Keratinocyte (primary cell): ENCODE data around the gene SMC4. TPM values are rescaled to one million over a fixed set of nuclear protein-coding genes. Genes with fewer than 3 reads are reported as not detected.
A peak's percentile ranks its signal among the peaks of the same experiment; 100 is the strongest.
"Not testable (repeated sequence)": the region's sequence is repeated elsewhere in the genome, so short reads cannot be mapped to it uniquely, and the experiment has no call there.

Experiments
- DNase-seq: peaks from one replicate; pipeline ENCODE4 v3.0.0-alpha.2; 2011; ENCODE audit warnings: low read depth, missing footprints, low spot score
- FAIRE-seq: peaks from 2 replicates; lab custom pipeline; 2011; peaks lifted over from hg19 to GRCh38; lab: Jason Lieb, UNC
- H2AFZ ChIP-seq: 2 replicates; pipeline ENCODE4 v1.6.0; 2012; ENCODE audit warnings: low read length, control low read depth, inconsistent platforms; ENCODE audit not compliant: control insufficient read depth
- H3K27ac ChIP-seq: 2 replicates; pipeline ENCODE4 v1.5.1; 2011; ENCODE audit warnings: low read length; ENCODE audit not compliant: control insufficient read depth, insufficient read depth
- H3K27me3 ChIP-seq: 3 replicates; pipeline ENCODE4 v1.6.0; 2011; ENCODE audit warnings: low read length; ENCODE audit not compliant: control insufficient read depth, insufficient read depth; ENCODE audit errors: extremely low read depth
- H3K36me3 ChIP-seq, 2 experiments: 2 replicates in 1 of 2; 3 replicates in 1 of 2; pipeline ENCODE4 v1.5.1; 2011; ENCODE audit warnings: low read length in 2 of 2, mild to moderate bottlenecking in 1 of 2; ENCODE audit not compliant: control insufficient read depth in 2 of 2, insufficient read depth in 2 of 2; ENCODE audit errors: extremely low read depth in 1 of 2
- H3K4me1 ChIP-seq: 3 replicates; pipeline ENCODE4 v1.5.1; 2011; ENCODE audit warnings: low read length; ENCODE audit not compliant: control insufficient read depth, insufficient read depth; ENCODE audit errors: extremely low read depth
- H3K4me2 ChIP-seq: 3 replicates; pipeline ENCODE4 v1.6.0; 2011; ENCODE audit warnings: low read depth, low read length; ENCODE audit not compliant: control insufficient read depth, insufficient read depth; ENCODE audit errors: extremely low read depth
- H3K4me3 ChIP-seq, 3 experiments: fragments of 200-600 bp in 1 of 3; sonication (generic) in 1 of 3; 2 replicates in 2 of 3; 3 replicates in 1 of 3; pipeline ENCODE4 v1.5.1; 2011 to 2016; ENCODE audit warnings: low read length in 3 of 3, mild to moderate bottlenecking in 3 of 3, control low read depth in 2 of 3, inconsistent platforms in 1 of 3, low read depth in 1 of 3, mixed read lengths in 1 of 3, mixed run types in 1 of 3, moderate library complexity in 1 of 3; ENCODE audit not compliant: control insufficient read depth in 2 of 3, insufficient read depth in 2 of 3; ENCODE audit errors: extremely low read depth in 1 of 3
- H3K79me2 ChIP-seq: 2 replicates; pipeline ENCODE4 v1.6.0; 2012; ENCODE audit warnings: low read length; ENCODE audit not compliant: control insufficient read depth, insufficient read depth
- H3K9ac ChIP-seq: 3 replicates; pipeline ENCODE4 v1.6.0; 2011; ENCODE audit warnings: low read length; ENCODE audit not compliant: control insufficient read depth, insufficient read depth; ENCODE audit errors: extremely low read depth
- H3K9me1 ChIP-seq: 3 replicates; pipeline ENCODE4 v1.6.0; 2011; ENCODE audit warnings: low read length; ENCODE audit not compliant: control insufficient read depth, insufficient read depth; ENCODE audit errors: extremely low read depth
- H3K9me3 ChIP-seq: 2 replicates; pipeline ENCODE4 v1.5.1; 2012; ENCODE audit warnings: low read depth, low read length; ENCODE audit not compliant: control insufficient read depth
- H4K20me1 ChIP-seq: 3 replicates; pipeline ENCODE4 v1.6.0; 2011; ENCODE audit warnings: low read length; ENCODE audit not compliant: control insufficient read depth, insufficient read depth; ENCODE audit errors: extremely low read depth
- CTCF ChIP-seq, 3 experiments: IDR thresholded peaks in 1 of 3; conservative IDR thresholded peaks in 1 of 3; optimal IDR thresholded peaks in 1 of 3; 2 replicates in 2 of 3; 3 replicates in 1 of 3; pipeline versions ENCODE3 to v1.5.1; 2011; ENCODE audit warnings: low read length in 3 of 3, mild to moderate bottlenecking in 3 of 3, moderate library complexity in 2 of 3, control low read depth in 1 of 3, inconsistent platforms in 1 of 3; ENCODE audit not compliant: insufficient read depth in 2 of 3; ENCODE audit errors: extremely low read depth in 1 of 3
- EZH2 ChIP-seq: IDR thresholded peaks from one replicate; pipeline ENCODE4 v1.6.1; 2012; ENCODE audit warnings: inconsistent platforms, mild to moderate bottlenecking, low read length, moderate library complexity
- dilution Hi-C: fragments of 300-500 bp; cut with MboI; formaldehyde crosslinking; loops from one replicate; pipeline ENCODE4 v1.7.0; 2020; ENCODE audit warnings: low sequenced_read_pairs; ENCODE audit not compliant: extremely low pct_ligation_motif_present
- polyA minus RNA-seq, 3 experiments: library from RNA; depleted of rRNA, polyadenylated mRNA; stranded (reverse); fragments of >200 nt; gene quantifications; 1 replicate in 1 of 3; 2 replicates in 1 of 3; 3 replicates in 1 of 3; pipeline ENCODE4 v1.2.3, GENCODE V29; 2011
- polyA plus RNA-seq, 5 experiments: library from polyadenylated mRNA; depleted of rRNA in 3 of 5; stranded (reverse) in 3 of 5; stranded (forward) in 1 of 5; unstranded in 1 of 5; fragments of >200 nt; gene quantifications; 1 replicate in 1 of 5; 2 replicates in 3 of 5; 3 replicates in 1 of 5; pipeline versions ENCODE4 v1.2.1 to v1.2.3, GENCODE V29; 2011 to 2012; ENCODE audit warnings: missing spikeins in 2 of 5, low read depth in 1 of 5, low replicate concordance in 1 of 5

SMC4 gene
- polyA plus RNA-seq: 9.1 to 45.2 TPM (median 32.0 TPM) in 3 replicates
- 49.3 TPM for polyA plus RNA-seq (2011; ENCODE audit: low read depth)
- polyA plus RNA-seq (2011; cell fraction: cytosol; rRNA removed): 13.1 and 18.1 TPM in 2 replicates
- 17.9 and 33.4 TPM in 2 replicates for polyA plus RNA-seq (2011; cell fraction: nucleus; rRNA removed)
- polyA plus RNA-seq (2012; ENCODE audit: low replicate concordance): 10.0 and 34.1 TPM in 2 replicates
- polyA minus RNA-seq: 2.3 to 16.0 TPM (median 4.3 TPM) in 3 replicates
- 7.7 TPM for polyA minus RNA-seq (2011; cell fraction: cytosol; rRNA and poly(A)+ RNA removed)
- polyA minus RNA-seq (2011; cell fraction: nucleus; rRNA and poly(A)+ RNA removed): 13.7 and 16.4 TPM in 2 replicates

- H3K4me1 ChIP-seq: peaks cover 24% of the 10 kb centered on the region
- H3K4me3 ChIP-seq: peak within 1 kb of the TSS; percentile 72 to 100 (median 92)
- no peaks in the 10 kb centered on the region for H3K27me3 ChIP-seq
- H3K4me2 ChIP-seq: peak within 1 kb of the TSS; percentile 81
- FAIRE-seq (peak; percentile 92), DNase-seq (peak; percentile 76)
- no peaks in the 10 kb centered on the region for H3K9me1 ChIP-seq
- H3K27ac ChIP-seq: peak within 1 kb of the TSS; percentile 96
- H3K9ac ChIP-seq: peak within 1 kb of the TSS; percentile 97
- no peaks in the 10 kb centered on the region for H3K9me3 ChIP-seq
- no peak for TF ChIP-seq EZH2
- no peak for TF ChIP-seq CTCF (optimal IDR thresholded peaks at IDR 0.05 in 1 of 3, IDR thresholded peaks at IDR 0.05 in 1 of 3, conservative IDR thresholded peaks at IDR 0.05 in 1 of 3; ENCODE audit: extremely low read depth in 1 of 3, insufficient read depth in 2 of 3, low read length in 3 of 3)
- peaks cover 69% of the 10 kb centered on the region for H3K79me2 ChIP-seq
- H4K20me1 ChIP-seq: peaks cover 6% of the 10 kb centered on the region
- peak within 1 kb of the TSS; percentile 97 for H2AFZ ChIP-seq
- H3K36me3 ChIP-seq: no peaks in the 10 kb centered on the region
- dilution Hi-C loops: no loop called here
Measured at GRCh38 chr3:160399125-160400029, at the start of gene SMC4, which contains the start of gene IFT80. SMC4 (plus strand) TSS chr3:160399650; CDS start chr3:160400827, 1,177 bp downstream. IFT80 (minus strand) TSS chr3:160399225; CDS start chr3:160384600, 14,625 bp downstream.

GRCh38 chr3:160355826-160356225 is 43.6 kb upstream of the SMC4 start:
- Histone ChIP-seq H3K9ac (no peak overlapping the region), H3K79me2 (no peaks in the 10 kb centered on the region), H3K4me1 (no peaks in the 10 kb centered on the region), H3K9me1 (no peaks in the 10 kb centered on the region), H2AFZ (no peak overlapping the region), H3K9me3 (no peaks in the 10 kb centered on the region), H3K4me2 (no peak overlapping the region), H3K4me3 (no peak overlapping the region), H3K36me3 (peaks cover 0 to 3% of the 10 kb centered on the region in 2 experiments), H3K27me3 (no peaks in the 10 kb centered on the region), H3K27ac (no peak overlapping the region), H4K20me1 (no peaks in the 10 kb centered on the region)
- DNase-seq: no peak
- no peak for TF ChIP-seq CTCF (optimal IDR thresholded peaks at IDR 0.05 in 1 of 3, IDR thresholded peaks at IDR 0.05 in 1 of 3, conservative IDR thresholded peaks at IDR 0.05 in 1 of 3; ENCODE audit: extremely low read depth in 1 of 3, insufficient read depth in 2 of 3, low read length in 3 of 3)
- TF ChIP-seq EZH2: no peak
- no peak for FAIRE-seq
- dilution Hi-C loops: no loop called here

DNA sequence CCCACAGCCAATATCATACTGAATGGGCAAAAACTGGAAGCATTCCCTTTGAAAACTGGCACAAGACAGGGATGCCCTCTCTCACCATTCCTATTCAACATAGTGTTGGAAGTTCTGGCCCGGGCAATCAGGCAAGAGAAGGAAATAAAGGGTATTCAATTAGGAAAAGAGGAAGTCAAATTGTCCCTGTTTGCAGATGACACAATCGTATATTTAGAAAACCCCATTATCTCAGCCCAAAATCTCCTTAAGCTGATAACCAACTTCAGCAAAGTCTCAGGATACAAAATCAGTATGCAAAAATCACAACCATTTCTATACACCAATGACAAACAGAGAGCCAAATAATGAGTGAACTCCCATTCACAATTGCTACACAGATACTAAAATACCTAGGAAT is 36.6 kb upstream of the SMC4 start:
- H2AFZ ChIP-seq, H3K79me2 ChIP-seq, H4K20me1 ChIP-seq, H3K4me2 ChIP-seq, H3K27me3 ChIP-seq, FAIRE-seq, H3K9me3 ChIP-seq, H3K4me3 ChIP-seq, DNase-seq, H3K9ac ChIP-seq, H3K9me1 ChIP-seq, H3K27ac ChIP-seq, H3K36me3 ChIP-seq, dilution Hi-C loops, H3K4me1 ChIP-seq: not testable (repeated sequence)
